HG03558 (cell line): ENCODE data around the gene NANOGP8.

ENCODE experiments used
- ATAC-seq: cut with Tn5 transposase; IDR thresholded peaks from one replicate; pipeline ENCODE4 v1.9.1; 2021; ENCODE audit warnings: moderate number of reproducible peaks; ENCODE audit not compliant: unreplicated experiment; ENCODE audit errors: extremely low read depth

The NANOGP8 gene

GRCh38 chr15:35061825-35062737, 23.0 kb downstream of the NANOGP8 start:
- no peak for ATAC-seq

- ATAC-seq: no peak
These were observed 23.8 kb downstream of the NANOGP8 start for GRCh38 chr15:35061161-35061824.

DNA sequence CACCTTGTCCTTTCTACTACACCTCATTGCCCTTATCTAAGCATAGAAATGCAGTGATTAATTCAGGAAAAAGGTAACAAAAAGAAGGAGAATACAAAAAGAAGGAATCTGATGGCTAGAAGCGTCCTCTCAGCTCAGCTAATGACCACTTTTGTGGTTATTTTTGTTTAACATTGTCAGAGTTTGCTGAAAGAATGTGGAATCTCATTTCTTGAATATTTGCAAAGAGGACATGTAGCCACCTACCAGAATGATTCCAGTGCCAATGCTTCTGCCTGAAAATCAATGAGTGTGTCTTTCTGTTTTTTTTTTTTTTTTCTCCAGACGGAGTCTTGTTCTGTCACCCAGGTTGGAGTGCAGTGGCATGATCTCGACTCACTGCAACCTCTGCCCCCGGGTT, 24.5 kb downstream of the NANOGP8 start:
- no peak for ATAC-seq

DNA sequence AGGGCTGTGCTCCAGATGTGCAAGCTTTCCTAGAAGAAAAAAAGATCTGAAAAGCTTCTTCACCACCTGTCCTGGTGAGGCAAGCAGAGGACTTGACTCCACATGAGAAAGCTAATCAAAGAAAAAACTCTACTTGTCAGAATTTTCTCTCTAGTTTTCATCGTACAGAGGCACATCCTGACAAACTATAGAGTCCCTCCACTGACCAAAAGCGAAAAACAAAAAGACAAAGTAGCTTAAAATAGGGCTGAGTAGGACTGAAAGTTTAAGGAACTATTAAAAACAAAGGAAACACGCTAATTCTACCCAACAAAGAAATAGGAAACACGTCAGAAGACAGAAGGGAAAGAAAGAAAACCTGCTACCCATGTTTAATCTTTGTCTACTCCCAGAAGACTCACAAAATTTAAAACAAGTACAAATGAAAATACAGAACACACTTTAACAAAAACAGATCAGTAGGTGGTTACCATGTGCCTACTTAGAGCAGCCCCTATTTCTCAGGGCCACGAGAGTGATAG, 26.5 kb downstream of the NANOGP8 start:
- ATAC-seq: no peak

GRCh38 chr15:35055416-35056105, 29.5 kb downstream of the NANOGP8 start:
- ATAC-seq: no peak

GRCh38 chr15:35054380-35054779, 30.7 kb downstream of the NANOGP8 start:
- no peak for ATAC-seq

DNA sequence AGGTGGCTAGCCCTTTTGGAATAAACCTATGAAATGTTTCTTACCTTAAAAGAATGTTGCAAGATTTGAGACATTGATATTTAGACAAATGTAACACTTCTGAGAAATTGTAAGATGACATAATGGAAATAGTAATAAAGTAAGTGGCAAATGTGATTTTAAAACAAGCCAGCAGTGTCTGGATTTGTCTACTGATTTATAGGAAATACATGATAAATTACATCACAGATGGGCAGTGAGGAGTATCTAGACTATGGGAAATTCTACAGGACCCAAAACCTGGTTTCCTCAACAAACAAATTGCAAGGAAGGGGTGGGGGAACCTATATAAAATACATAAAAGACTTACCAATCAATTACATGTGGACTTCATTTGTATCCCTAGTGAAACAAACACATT, 37.1 kb downstream of the NANOGP8 start:
- no peak for ATAC-seq

GRCh38 chr15:35047528-35047927, 37.6 kb downstream of the NANOGP8 start:
- ATAC-seq: no peak

GRCh38 chr15:35043373-35044095, 41.6 kb downstream of the NANOGP8 start:
- no peak for ATAC-seq

GRCh38 chr15:35040339-35041255, 44.5 kb downstream of the NANOGP8 start:
- no peak for ATAC-seq

- no peak for ATAC-seq
These were observed 46.3 kb downstream of the NANOGP8 start for GRCh38 chr15:35038626-35039451.
